Erythroblast (primary cell): ENCODE data around the gene STK10.

Experiments
- GATA1 ChIP-seq: IDR thresholded peaks from 2 replicates; pipeline ENCODE4 v1.6.1; 2011; ENCODE audit warnings: low read depth, mild to moderate bottlenecking, control low read depth, low read length, moderate library complexity
- POLR2A ChIP-seq: IDR thresholded peaks from 2 replicates; pipeline ENCODE4 v1.6.1; 2011; ENCODE audit warnings: mild to moderate bottlenecking, low read length

DNA sequence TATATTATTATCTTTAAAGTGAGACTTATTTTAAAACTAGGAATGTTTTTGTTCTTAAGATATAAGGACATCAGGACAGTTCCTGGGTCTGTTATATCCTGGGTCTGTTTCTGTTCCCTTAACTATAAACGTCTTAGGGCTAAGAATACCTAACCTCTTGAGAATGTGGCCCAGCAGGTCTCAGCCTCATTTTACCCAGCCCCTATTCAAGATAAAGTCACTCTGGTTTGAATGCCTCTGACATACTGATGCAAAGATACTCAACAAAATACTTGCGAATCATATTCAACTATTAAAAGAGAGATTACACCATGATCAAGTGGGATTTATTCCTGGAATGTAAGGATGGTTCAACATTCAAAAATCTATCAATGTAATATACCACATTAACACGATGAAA, 51.0 kb downstream of the STK10 start:
- no peak for TF ChIP-seq POLR2A
- TF ChIP-seq GATA1: no peak
